Measurements from ENCODE around the gene PAAF1.

The PAAF1 gene

DNA sequence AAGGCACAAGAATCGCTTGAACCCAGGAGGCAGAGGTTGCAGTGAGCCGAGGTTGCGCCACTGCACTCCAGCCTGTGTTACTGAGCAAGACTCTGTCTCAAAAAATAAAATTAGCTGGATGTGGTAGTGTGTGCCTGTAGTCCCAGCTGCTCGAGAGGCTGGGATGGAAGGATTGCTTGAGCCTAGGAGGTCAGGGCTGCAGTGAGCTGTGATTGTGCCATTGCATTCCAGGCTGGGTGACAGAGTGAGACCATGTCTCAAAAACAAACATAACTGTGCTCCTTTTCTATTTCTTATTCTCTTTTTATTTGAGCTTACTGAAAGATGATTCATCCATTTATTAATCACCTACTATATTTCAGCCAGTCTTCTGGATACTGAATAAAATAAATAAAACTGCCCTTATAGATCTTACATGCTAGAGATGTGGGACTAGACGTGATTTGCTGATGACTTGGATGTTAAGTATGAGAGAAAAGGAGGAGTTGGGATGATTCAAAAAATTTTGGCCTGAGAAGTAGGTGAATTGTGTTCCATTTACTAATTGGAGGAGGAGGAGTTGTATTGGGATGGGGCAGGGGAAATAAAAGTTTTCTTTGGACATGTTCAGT lies 18.0 kb downstream of the PAAF1 start:
- TF ChIP-seq, protein P1, sequence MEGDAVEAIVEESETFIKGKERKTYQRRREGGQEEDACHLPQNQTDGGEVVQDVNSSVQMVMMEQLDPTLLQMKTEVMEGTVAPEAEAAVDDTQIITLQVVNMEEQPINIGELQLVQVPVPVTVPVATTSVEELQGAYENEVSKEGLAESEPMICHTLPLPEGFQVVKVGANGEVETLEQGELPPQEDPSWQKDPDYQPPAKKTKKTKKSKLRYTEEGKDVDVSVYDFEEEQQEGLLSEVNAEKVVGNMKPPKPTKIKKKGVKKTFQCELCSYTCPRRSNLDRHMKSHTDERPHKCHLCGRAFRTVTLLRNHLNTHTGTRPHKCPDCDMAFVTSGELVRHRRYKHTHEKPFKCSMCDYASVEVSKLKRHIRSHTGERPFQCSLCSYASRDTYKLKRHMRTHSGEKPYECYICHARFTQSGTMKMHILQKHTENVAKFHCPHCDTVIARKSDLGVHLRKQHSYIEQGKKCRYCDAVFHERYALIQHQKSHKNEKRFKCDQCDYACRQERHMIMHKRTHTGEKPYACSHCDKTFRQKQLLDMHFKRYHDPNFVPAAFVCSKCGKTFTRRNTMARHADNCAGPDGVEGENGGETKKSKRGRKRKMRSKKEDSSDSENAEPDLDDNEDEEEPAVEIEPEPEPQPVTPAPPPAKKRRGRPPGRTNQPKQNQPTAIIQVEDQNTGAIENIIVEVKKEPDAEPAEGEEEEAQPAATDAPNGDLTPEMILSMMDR (IDR thresholded peaks at IDR 0.05; ENCODE audit: low read depth, low read length), result no peak

DNA sequence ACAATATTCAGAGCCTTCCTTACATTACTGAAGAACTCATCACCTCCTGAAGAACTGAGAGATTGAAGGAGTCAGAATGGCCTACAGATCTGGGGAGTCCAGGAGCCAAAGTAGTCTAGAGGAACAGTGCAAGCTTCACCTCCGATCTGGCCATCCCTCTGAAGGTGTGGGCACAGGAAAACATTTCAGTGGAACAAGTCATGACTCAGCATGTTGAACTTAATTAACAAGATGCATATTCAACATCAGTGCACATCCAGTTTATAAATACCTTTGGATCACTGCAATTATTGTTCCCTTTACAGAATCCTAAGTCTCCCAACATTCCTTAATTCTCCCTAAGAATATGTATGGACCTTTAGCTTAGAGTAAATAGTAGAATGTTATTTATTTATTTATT lies 25.5 kb downstream of the PAAF1 start:
- DNase-seq (ENCODE audit: low read depth in 2 of 2), result no peak
- TF ChIP-seq, protein P1 (IDR thresholded peaks at IDR 0.05; ENCODE audit: low read depth, low read length), result no peak
- H3K4me3 ChIP-seq (replicated peaks in 1 of 2; ENCODE audit: low read depth in 2 of 2, low read length in 2 of 2), result no peak overlapping the region

More for the DNA sequence above, 18.0 kb downstream of the PAAF1 start:
- DNase-seq (ENCODE audit: low read depth in 2 of 2), result peak in 1 of 2 donors; percentile 69
- no peak overlapping the region for H3K4me3 ChIP-seq (replicated peaks in 1 of 2; ENCODE audit: low read depth in 2 of 2, low read length in 2 of 2)

DNA sequence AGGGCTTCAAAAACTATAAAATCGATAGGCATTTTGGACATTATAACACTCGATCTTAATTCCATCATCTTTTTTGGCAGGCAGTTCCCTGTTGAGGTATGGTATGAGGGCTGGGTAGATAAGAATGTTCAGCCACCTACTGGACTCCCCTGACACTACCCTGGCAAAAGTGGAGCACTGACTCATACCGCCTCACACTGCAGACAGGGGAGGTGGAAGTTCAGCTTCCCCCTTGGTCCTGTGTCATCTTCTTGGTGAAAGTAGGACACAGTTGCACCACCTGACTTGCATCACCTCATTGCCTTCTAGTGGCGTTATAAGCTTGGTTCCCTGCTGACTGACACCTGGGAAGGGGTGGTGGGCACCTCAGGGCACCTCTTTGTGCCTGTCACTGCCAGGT lies 30.4 kb downstream of the PAAF1 start:
- DNase-seq (ENCODE audit: low read depth in 2 of 2), result peak; percentile 21 to 59
- no peak overlapping the region for H3K4me3 ChIP-seq (replicated peaks in 1 of 2; ENCODE audit: low read depth in 2 of 2, low read length in 2 of 2)
- TF ChIP-seq, protein P1 (IDR thresholded peaks at IDR 0.05; ENCODE audit: low read depth, low read length), result peak; percentile 23

DNA sequence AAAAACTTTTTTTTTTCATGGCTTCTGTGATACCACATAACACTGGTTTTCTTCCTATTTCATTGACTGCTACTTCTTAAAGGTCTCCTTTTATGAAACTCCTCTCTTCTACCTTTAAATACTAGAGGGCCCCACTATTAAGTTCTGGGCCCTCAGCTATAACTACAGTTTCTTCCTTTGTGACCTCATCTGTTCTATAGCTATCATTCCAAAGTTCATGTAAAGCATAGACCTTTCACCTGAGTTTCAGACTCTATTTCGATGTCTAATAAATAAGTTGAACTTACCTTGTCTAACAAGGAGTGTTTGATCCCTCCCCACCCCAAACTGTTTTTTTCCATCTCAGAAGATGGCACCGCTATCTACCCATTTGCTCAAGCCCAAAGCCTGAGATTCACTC lies 35.2 kb downstream of the PAAF1 start:
- DNase-seq (ENCODE audit: low read depth in 2 of 2), result no peak
- TF ChIP-seq, protein P1 (IDR thresholded peaks at IDR 0.05; ENCODE audit: low read depth, low read length), result no peak
- H3K4me3 ChIP-seq (replicated peaks in 1 of 2; ENCODE audit: low read depth in 2 of 2, low read length in 2 of 2), result no peak overlapping the region

DNA sequence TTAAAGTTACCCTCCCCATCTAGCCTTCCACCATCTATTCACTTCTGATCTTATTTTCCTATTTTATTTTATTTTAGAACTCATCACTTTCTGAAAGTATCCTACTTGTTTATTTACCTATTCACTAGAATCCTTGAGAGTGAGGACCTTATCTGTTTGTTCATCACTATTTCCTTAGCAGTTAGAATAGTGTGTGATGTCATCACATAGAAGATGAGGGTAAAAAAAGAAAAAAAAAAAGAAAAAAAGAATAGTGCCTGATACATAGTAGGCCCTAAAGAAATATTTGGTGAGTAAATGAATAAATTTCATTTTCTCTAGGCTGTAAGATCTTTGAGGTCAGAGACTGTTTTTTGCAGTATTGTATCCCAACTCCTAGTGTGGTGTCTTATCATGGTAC lies 36.7 kb downstream of the PAAF1 start:
- TF ChIP-seq, protein P1 (IDR thresholded peaks at IDR 0.05; ENCODE audit: low read depth, low read length), result no peak
- DNase-seq (ENCODE audit: low read depth in 2 of 2), result no peak
- no peak overlapping the region for H3K4me3 ChIP-seq (replicated peaks in 1 of 2; ENCODE audit: low read depth in 2 of 2, low read length in 2 of 2)

DNA sequence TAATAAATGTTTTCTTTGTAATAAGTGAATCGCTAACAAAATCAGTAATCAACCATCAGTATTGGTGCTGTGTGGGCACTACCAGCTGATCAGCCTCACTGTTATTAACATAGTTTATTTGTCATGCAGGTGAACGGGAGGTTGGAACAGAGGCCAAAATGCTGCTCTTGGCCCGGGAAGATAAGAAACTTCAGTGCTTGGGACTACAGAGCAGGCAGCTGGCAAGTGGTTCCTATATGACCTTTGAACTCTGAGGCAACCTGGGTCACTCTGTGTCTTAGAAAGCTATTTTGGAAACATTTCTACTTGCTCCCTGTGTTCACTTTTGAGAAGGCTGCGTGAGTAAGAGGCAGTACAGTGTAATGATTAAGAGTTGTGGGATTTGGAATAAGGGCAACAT lies 37.5 kb downstream of the PAAF1 start:
- no peak overlapping the region for H3K4me3 ChIP-seq (replicated peaks in 1 of 2; ENCODE audit: low read depth in 2 of 2, low read length in 2 of 2)
- no peak for DNase-seq (ENCODE audit: low read depth in 2 of 2)
- TF ChIP-seq, protein P1 (IDR thresholded peaks at IDR 0.05; ENCODE audit: low read depth, low read length), result no peak

DNA sequence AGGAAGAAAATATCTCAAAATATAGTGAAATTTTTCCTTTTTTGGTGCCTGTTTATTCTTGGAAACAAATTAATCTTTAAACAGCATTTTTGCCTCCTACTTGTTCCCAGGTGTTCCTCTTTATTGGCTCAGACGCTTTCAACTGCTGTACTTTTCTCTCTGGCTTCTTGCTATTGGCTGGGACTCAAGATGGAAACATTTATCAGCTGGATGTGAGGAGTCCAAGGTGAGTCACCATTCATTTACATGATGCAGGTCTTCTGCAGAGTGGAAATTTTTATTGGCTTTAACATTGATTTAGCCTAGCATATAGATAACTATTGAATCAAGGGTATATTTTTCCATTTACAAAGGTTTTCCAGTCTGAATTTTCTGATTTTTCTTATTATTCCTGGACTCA lies 39.6 kb downstream of the PAAF1 start:
- no peak overlapping the region for H3K4me3 ChIP-seq (replicated peaks in 1 of 2; ENCODE audit: low read depth in 2 of 2, low read length in 2 of 2)
- TF ChIP-seq, protein P1 (IDR thresholded peaks at IDR 0.05; ENCODE audit: low read depth, low read length), result no peak
- peak in 1 of 2 donors; percentile 15 for DNase-seq (ENCODE audit: low read depth in 2 of 2)

All from cardiac fibroblast (primary cell).